GM18907 (cell line): ENCODE measurements around the gene FBXO41.
"Not testable (repeated sequence)": the region's sequence is repeated elsewhere in the genome, so short reads cannot be mapped to it uniquely, and the experiment has no call there.

ENCODE experiments used
- ATAC-seq: cut with Tn5 transposase; IDR thresholded peaks from one replicate; pipeline ENCODE4 v1.9.1; 2021; ENCODE audit warnings: mild to moderate bottlenecking, moderate library complexity; ENCODE audit not compliant: unreplicated experiment

Gene FBXO41

DNA sequence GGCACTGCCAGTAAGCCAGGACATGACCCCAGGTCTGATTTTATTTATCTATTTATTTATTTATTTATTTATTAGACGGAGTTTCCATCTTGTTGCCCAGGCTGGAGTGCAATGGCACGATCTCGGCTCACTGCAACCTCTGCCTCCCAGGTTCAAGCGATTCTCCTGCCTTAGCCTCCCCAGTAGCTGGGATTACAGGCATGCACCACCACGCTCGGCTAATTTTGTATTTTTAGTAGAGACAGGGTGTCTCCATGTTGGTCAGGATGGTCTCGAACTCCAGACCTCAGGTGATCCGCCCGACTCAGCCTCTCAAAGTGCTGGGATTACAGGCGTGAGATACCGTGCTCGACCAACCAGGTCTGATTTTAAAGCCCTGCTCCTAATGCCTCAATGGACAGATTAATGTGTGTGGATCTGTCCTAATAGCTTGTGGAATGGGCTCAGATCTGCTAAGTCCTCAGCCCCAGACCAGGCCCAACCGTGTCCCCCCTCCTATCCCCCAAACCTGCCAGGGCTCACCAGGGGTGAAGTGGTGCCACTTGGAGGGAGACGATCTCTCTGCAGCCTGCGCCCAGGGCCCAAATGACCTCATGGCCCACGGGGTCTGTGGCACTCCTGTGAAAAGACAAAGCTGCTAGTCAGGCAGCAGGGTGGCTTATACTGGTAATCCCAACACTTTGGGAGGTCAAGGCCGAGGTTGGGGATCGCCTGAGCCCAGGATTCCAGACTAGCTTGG, 21.4 kb downstream of the FBXO41 start:
- not testable (repeated sequence) for ATAC-seq

DNA sequence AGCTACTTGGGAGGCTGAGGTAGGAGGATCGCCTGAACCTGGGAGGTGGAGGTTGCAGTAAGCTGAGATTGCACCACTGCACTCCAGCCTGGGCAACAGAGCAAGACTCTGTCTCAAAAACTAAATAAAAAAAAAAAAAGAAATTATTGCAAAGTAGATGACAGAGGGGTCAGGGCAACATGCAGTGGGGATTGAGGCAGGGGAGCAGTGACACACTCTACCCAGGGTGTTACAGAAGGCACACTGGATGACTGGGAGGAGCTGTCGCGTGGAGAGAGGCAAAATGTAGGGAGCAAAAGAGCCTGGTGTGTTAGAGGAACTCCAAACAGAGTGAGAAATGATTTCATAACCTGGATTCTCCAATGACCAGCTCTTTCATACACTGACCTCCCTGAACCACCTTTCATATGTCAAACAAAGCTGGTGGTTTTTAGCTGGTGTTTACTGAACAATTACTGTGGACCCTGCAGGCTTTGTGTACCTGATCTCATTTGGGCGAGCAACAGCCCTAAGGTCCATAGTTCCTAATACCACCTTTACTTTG, 22.1 kb downstream of the FBXO41 start:
- no peak for ATAC-seq

DNA sequence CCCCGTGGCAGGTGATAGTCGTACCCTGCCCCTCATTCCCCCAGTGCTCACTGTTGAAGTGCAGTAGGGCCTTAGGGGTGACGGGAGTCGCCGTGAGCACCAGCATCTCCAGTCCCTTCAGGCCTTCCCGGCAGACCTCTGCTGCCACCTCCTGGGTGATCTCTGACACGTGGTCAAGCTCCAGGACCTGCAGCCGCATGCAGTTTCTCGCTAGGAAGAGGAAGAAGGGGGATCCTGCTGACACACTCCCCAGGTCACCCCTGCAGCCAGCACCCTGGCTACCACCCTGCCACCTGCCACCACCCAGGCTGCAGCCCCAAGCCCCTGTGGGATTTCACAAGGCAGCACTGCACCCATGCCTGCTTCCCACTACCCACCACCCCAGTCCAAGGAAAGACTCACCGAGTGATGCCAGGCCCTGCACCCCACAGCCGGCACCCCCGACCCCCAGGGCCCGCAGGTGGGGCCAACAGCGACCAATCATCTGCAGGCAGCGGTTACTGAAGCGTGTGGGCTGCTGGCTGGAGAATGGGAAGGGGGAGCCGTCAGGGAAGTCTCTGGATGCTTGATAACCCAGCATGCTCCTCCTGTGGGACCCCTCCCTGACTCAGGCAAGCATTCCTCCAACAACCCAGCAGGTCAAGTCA, 23.8 kb downstream of the FBXO41 start:
- no peak for ATAC-seq

DNA sequence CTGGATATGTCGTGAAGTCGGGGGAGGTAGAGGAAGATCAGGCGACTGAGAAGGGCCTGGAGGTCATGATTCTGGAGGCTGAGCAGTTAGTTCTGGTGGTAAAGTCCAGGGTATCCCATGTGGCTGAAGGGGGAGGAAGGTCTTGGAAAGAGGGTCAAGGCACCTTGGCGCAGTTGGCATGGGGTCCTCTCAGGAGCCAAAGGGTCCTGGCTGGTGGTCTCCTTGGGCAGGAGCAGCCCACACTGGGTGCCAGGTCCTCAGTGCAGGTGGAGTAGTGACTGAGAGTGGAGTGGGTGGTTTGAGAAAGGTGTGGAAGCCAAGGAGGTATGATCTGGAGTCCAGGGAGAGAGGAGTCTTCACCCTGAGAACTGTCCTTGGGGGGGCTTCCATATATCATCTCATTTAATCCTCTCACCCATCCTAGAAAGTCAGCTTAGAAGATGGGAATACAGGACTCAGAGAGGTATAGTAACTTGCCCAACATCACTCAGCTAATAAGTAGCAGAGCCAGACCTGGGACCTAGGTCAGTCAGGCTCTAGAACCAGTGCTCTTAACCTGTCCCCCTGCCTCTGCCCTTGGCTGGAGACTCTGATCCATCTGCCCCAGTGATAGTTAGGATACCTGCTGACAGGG, 24.5 kb downstream of the FBXO41 start:
- no peak for ATAC-seq

DNA sequence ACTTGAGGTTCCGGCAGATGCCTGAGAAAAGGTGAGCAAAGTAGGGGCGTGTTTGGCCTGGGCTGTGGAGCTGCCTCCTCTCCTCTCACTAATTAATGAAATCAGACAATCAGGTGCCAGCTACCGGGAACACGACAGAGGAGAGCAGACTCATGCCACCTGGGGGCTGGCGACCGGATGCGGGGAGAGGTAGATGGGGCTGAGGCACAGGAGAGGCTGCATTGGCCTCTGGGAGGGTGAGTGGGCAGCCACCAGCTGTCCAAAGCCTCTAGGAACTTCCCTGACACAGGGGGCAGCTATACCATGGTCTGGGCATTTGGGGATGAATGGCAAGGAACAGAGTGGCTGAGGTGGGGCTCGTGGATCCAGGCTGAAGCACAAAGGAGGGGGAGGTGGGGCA, 25.0 kb downstream of the FBXO41 start:
- no peak for ATAC-seq

DNA sequence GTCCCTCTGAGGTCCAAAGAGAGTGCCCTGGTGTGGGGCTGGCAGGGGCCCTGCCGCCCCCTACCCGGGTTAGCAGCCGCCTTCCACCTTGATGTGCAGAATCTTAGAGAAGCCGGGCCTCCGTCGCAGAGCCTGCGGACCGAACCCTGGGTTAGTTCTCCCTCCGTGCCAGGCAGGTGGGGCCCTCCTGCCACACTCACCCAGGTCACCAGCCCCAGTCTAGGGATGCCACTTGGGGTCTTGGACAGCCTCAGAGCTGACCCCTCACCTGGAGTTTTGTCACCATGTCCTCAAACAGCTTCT, 25.4 kb downstream of the FBXO41 start:
- no peak for ATAC-seq

DNA sequence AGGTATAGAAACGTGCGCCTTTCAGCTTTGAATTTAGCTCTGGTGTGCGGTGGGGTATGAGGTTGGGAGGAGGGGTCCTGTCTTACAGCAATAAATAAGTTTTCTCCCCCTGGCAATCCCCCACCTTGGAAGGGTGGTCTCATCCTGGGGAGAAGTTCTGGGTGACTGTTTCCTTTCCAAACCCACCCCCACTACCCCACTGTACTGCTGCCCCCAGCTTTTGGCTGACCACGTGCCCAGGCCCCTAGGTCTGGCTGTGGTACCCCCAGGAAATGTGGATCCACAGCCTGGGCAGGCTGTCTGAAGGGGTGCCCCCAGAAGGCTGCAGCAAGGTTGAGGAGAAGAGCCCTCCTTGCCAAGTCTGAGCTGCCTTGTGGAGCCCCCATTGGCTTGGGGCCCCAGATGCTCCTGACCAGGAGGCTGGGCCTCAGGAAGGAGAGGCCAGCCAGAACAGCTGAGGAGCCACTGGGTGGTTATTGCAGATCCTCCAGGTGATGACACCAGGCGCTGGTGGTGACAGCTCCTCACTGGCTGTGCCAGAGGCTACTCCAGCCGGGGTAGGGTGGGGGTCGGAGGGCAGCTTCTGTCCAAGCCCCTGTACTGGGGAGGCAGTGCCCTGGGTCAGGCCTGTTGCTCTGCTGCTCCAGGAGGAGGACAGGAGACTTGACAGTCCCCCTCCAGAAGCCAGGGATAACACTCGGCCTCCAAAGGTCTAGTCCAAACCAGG, 25.9 kb downstream of the FBXO41 start:
- no peak for ATAC-seq

DNA sequence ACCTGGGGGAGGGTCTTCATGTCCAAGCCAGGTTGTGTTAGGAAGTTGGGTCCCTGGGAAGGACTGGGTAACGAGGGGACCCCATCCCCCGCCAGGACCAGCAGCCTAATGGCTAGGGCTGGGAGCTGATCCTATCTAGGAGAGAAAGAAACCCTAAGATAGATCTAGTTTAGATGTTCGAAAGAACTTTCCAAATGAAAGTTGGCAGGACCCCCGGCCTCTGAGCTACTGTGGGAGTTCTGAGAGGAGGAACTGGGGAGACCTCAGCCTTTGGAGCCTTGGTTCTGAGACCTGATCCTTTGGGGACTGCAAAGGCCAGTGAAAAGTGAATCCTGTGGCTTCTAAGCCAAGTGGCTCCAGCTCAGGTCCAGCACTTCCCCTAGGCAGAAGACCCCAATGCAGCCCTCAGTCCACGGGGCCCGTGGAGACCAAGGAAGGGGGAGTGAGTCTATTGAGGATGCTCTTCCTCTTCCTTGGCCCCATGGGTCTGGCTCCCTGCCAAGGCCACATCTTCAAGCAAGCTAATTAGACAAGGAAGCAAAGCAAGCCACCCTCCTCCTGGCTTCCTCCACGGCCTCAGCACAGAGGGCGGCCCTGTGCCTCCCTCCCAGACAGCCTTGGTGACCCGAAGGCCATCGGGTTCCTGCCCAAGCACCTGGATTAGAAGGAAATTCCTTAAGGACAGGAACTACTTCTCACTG, 26.7 kb downstream of the FBXO41 start:
- ATAC-seq, result no peak

DNA sequence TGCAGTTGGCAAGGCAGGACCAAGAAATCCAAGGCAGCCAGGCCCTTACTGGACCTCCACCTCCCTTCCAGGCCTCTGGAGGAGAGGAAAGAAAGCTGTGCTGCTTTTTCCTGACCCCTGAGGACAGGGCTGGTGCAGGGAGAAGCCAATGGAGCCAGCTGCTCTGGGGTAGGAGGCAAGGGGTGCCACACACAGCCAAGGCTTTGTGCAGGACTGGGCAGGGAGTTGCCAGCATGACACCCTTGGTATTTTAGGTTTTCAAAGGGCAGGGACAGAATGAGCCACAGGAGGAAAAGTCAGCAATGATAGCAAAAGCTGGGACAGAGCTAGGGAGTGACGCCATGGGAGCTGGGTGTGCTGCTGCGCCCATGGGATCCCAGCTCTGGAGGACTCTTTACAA, 27.3 kb downstream of the FBXO41 start:
- no peak for ATAC-seq

DNA sequence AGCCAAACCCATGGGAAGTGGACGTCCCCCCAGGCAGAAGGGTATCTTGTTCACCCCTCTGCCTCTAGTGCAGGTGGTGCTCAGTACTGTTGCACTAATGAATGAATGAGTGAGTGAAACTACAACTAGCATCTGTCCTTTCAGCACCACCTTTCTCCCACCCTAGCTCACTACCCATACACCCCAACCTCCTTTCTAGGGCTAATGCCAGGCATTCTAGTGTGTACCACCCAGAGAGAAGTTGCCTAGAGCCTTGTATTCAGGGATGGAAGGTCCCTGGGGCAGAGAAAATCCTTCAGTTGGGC, 27.7 kb downstream of the FBXO41 start:
- ATAC-seq, result no peak

DNA sequence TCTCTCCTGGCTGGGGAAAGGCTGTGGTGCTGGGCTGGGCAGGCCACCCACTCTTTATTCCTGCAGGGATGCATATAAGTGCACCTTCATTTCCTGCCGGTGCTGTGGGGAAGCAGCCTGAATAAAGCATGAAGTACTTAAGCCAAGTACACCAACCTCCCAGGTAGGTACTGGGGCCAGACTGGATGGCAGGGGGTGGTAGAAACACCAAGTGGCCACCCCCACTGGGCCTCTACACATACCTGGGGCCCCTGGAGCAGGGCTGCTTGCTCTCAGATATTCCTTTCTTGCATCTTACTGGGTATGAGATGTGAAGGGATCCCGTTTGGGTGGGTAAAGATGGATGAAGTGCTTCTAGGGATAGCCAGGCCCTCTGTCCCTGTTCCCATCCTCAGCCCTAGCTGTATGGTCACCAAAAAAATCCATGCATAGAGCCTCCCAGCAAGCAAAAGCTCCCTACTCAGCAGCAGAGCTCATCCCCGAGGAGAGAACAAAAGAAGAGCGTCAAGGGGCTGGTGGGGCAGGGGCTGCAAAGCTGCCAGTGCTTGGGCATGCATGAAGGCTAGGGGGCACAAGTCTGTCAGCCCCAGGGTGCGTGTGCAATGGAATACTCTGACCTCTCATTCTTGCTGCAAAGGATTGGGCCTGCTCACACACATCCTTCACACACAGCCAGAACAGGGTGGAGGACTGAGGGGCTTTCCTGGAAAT, 28.2 kb downstream of the FBXO41 start:
- ATAC-seq, result no peak

DNA sequence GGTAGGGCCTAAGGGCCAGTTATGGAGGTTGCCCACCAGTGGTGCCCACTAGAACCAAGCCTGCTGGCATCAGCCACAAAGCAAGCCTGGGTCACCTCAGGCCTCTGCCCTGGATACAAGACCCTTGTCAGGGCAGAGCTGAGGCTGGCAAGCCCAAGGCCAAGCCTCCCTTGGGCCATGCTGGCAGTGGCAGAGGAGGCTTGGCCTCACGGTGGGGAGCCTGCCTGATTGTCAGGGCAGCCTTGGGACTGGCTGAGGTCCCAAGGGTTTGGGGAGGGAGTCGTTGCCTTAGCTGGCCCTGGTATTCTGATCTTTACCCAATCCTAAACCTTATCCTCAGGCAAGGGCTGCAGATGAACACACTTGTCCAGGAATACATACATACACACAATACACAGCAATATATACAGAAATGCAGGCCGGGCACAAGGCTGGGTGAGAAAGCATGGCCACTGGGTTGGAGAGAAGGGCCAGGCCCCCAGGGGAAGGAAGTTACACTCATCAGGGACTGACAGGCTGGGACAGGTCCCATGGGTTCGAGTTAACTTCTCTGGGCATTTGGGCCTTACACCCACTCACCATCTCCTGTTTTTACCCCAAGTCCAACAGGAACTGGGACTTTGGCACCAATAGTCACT, 29.2 kb downstream of the FBXO41 start:
- ATAC-seq, result no peak

DNA sequence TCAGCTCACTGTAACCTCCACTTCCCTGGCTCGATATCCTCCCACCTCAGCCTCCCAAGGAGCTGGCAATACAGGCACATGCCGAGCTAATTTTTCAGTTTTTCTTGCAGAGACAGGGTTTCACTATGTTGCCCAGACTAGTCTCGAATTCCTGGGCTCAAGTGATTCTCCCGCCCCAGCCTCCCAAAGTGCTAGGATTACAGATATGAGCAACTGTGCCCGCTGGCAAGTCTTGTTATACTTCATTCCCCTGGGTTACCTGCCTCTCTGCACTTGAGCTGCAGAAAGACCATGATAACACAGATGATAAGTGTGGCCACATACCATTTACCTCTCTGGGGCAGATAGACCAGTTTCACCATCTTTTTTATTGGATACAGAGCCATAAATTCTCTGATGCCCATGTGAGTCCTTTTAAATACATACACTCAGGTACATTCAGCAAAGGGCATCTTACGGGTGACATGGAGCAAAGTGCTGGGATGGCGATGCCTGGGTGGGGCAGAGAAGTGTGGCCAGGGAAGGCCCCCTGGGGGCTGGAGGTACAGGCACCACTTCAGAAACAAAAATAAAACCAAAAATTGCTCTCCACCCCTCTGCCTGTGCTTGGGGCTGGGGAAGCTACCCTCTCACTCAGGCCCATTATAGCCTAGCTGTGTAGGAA, 29.8 kb downstream of the FBXO41 start:
- ATAC-seq, result no peak

DNA sequence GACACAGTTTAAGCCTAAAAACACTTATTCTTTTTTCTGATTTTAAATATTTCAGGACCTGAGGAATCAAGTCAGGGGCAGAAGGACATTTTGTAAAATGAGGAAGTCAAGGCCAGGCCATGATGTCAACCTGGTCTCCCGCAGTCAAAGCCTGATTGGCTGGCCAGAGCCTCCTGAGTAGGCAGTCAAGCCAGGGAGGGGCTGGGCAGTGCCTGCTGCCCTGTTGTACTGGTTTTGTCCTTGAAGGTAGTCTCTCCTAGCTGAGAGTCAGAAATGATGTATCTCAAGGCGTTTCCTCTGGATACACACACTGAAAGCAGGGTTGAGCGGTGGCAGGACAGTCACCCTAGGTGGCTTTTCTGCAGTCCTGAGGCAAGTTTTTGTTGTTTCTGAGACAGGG, 30.4 kb downstream of the FBXO41 start:
- no peak for ATAC-seq

DNA sequence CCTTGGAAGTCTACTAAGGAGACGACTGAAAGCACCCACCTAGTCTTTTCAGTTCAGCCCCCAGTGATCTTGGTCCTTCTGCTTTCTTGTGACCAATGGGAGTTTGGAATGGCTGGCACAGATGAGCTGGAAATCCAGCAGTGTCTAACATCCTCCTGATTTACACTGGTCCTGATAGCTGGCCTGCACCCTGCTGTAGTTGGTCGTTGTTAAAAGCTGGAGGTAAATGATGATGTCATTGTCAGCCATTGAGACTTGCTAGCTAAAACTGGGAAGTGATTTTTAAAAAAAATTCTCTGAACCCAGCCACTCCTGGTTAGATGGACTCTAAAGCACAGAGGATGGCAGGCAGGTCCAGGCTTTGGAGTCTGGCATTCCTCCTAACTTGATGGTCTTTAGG, 30.9 kb downstream of the FBXO41 start:
- ATAC-seq, result no peak

DNA sequence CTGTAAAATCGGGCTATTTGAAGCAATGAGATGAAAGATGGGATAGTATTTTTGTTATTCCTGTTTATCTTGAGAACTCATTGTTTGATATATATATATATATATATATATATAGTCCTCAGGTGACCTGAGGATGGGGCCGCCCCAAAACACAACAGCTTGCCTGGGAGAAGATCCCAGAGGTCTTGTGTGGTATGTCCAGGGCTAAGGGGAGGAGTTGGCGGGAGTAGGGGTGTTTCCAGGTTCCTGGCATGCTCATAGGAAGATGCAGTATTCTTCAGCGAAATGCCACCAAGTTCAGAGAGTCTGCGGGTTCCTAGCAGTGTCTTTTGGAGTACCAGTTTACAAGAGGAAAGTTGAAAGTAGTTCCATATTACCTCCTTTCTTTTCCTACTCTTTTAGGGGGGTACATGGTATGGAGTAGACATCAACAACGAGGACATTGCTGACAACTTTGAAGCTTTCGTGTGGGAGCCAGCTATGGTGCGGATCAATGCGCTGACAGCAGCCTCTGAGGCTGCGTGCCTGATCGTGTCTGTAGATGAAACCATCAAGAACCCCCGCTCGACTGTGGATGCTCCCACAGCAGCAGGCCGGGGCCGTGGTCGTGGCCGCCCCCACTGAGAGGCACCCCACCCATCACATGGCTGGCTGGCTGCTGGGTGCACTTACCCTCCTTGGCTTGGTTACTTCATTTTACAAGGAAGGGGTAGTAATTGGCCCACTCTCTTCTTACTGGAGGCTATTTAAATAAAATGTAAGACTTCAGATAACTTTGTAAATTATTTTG, 31.8 kb downstream of the FBXO41 start:
- no peak for ATAC-seq

DNA sequence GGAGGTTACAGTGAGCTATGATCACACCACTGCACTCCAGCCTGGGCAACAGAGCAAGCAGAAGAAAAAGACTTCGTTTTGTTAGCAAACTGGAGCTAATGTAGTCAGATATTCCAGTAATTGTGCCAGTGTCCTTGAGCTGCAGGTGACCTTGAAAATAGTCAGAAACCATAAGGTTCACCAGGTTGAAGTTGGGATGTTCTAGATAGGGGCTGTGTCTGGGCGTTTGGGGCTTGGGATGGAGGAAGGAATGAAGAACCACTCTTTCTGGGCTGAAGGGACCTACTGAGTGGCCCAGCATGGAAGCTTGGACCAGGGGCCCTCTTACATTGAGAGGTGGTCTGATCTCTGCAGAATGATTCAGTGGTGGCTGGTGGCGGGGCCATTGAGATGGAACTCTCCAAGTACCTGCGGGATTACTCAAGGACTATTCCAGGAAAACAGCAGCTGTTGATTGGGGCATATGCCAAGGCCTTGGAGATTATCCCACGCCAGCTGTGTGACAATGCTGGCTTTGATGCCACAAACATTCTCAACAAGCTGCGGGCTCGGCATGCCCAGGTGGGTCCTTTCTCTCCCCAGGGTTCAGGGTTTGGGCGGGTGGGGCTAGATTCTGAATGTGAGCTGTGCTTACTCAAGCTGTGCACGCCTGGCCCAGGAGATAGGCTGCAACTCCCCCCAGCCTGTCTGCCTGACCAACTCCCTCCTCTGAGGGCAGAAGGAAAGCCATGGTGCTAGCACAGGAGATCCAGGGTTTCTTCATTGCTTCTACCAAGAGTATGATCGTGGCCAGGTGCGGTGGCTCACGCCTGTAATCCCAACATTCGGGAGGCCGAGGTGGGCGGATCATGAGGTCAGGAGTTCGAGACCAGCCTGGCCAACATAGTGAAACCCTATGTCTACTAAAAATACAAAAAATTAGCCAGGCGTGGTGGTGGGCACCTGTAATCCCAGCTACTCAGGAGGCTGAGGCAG, 33.1 kb downstream of the FBXO41 start:
- no peak for ATAC-seq

DNA sequence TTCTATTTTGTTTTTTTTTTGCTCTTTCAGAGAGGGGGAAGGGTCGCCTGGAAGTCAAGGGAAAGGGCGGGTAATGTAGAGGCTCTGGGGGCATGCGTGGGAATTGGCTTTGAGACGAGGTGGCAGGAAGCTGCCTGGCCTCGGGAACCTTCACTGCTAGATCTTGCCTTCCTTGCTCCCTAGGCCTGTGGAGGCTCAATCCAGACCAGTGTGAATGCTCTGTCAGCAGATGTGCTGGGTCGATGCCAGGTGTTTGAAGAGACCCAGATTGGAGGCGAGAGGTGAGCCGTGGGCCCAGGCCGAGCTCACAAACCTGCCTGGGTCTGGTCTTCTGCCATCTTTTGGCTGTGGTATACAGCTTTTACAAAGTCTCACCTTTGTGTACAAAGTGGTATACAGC, 34.6 kb downstream of the FBXO41 start:
- ATAC-seq, result no peak
